Fibroblast of the aortic adventitia (primary cell): ENCODE measurements around the gene ZNF385A. TPM values are rescaled to one million over a fixed set of nuclear protein-coding genes. Genes with fewer than 3 reads are reported as not detected.

Source experiments
- DNase-seq: peaks from one replicate; pipeline ENCODE4 v3.0.0-alpha.2; 2010; ENCODE audit warnings: low read depth
- H3K4me3 ChIP-seq: 2 replicates; pipeline ENCODE4 v1.5.1; 2011; ENCODE audit warnings: low read depth, mild to moderate bottlenecking, control low read depth, low read length, moderate library complexity
- total RNA-seq: library from RNA; depleted of rRNA; stranded (reverse); fragments of >200 nt; gene quantifications from 2 replicates; pipeline ENCODE4 v1.2.3, GENCODE V29; 2012; ENCODE audit warnings: low replicate concordance
- TF ChIP-seq, protein P1 (sequence below): IDR thresholded peaks from 2 replicates; pipeline ENCODE4 v1.5.1; 2011; ENCODE audit warnings: mild to moderate bottlenecking, low read length, control low read depth, inconsistent platforms; ENCODE audit not compliant: insufficient read depth

ZNF385A gene
- total RNA-seq, 1 donor: 0.99 TPM

- no peak overlapping the region for H3K4me3 ChIP-seq
- peak; percentile 83 for DNase-seq
- TF ChIP-seq, protein P1, sequence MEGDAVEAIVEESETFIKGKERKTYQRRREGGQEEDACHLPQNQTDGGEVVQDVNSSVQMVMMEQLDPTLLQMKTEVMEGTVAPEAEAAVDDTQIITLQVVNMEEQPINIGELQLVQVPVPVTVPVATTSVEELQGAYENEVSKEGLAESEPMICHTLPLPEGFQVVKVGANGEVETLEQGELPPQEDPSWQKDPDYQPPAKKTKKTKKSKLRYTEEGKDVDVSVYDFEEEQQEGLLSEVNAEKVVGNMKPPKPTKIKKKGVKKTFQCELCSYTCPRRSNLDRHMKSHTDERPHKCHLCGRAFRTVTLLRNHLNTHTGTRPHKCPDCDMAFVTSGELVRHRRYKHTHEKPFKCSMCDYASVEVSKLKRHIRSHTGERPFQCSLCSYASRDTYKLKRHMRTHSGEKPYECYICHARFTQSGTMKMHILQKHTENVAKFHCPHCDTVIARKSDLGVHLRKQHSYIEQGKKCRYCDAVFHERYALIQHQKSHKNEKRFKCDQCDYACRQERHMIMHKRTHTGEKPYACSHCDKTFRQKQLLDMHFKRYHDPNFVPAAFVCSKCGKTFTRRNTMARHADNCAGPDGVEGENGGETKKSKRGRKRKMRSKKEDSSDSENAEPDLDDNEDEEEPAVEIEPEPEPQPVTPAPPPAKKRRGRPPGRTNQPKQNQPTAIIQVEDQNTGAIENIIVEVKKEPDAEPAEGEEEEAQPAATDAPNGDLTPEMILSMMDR: peak; percentile 85
Observed at GRCh38 chr12:54360717-54361456, 23.6 kb downstream of the ZNF385A start.

GRCh38 chr12:54359762-54360351 is 24.7 kb downstream of the ZNF385A start:
- DNase-seq: no peak
- TF ChIP-seq, protein P1: no peak
- peak overlapping the region; percentile 49 for H3K4me3 ChIP-seq

GRCh38 chr12:54358945-54359761 is 25.4 kb downstream of the ZNF385A start:
- DNase-seq: peak; percentile 100
- peak overlapping the region; percentile 76 for H3K4me3 ChIP-seq
- TF ChIP-seq, protein P1: no peak

DNA sequence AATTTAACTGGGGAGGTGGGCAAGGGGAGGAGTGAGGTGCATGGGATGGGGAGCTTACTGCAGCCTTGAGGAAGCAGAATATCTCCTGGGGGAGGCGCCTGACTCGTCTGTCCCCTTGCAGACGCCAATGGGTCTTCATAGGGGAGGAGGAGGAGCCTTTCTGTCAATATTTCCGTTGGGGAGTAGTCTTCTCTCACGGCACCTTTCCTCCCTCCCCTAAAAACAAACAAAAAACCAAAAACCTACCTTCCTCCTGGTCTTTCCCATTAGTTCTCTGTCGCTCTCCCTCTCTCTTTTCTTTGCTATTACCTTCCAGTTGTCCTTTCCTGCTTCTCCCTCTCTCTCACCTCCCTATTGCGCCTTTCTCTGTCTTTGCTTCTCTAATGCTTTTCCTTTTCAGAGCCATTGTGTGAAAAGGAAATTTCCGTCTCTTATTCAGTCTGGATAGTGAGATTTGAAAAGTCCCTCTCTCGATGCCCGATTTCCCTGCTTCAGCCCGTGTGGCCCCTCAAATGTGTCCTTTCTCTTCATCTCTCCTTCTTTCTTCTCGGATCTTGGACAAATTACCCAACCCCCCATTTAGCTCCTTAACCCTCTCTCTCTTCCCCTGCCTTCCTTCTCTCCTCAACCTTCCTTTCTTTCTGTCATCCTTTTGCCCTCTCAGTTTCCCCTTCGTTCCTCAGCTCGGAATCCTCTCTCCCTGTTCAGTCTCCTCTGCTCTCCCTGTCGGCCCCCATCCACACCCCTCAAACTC is 26.2 kb downstream of the ZNF385A start:
- TF ChIP-seq, protein P1: no peak
- DNase-seq: no peak
- H3K4me3 ChIP-seq: peak overlapping the region; percentile 76

- H3K4me3 ChIP-seq: peak overlapping the region; percentile 76
- DNase-seq: no peak
- TF ChIP-seq, protein P1: no peak
Observed at GRCh38 chr12:54357506-54358190, 26.9 kb downstream of the ZNF385A start.

- TF ChIP-seq, protein P1: no peak
- no peak for DNase-seq
- H3K4me3 ChIP-seq: no peak overlapping the region
Observed at GRCh38 chr12:54356951-54357356, 27.6 kb downstream of the ZNF385A start.
